ENCODE measurements around the gene EDA.

The EDA gene

GRCh38 chrX:70029863-70030262, 413.9 kb downstream of the EDA start:
- TF ChIP-seq CTCF (IDR thresholded peaks at IDR 0.05; ENCODE audit: insufficient read depth, low read depth, low read length, missing control alignments), result no peak
- DNase-seq (ENCODE audit: low read depth), result no peak
- no peak overlapping the region for H3K4me3 ChIP-seq (ENCODE audit: low read length)

- TF ChIP-seq CTCF (IDR thresholded peaks at IDR 0.05; ENCODE audit: insufficient read depth, low read depth, low read length, missing control alignments), result peak; percentile 79
- peak; percentile 61 for DNase-seq (ENCODE audit: low read depth)
- H3K4me3 ChIP-seq (ENCODE audit: low read length), result no peak overlapping the region
These were observed 414.4 kb downstream of the EDA start for GRCh38 chrX:70030301-70030767.

- no peak for TF ChIP-seq CTCF (IDR thresholded peaks at IDR 0.05; ENCODE audit: insufficient read depth, low read depth, low read length, missing control alignments)
- H3K4me3 ChIP-seq (ENCODE audit: low read length), result no peak overlapping the region
- no peak for DNase-seq (ENCODE audit: low read depth)
These were observed 416.9 kb downstream of the EDA start for GRCh38 chrX:70032792-70033191.

- no peak overlapping the region for H3K4me3 ChIP-seq (ENCODE audit: low read length)
- TF ChIP-seq CTCF (IDR thresholded peaks at IDR 0.05; ENCODE audit: insufficient read depth, low read depth, low read length, missing control alignments), result peak; percentile 62
- peak; percentile 46 for DNase-seq (ENCODE audit: low read depth)
These were observed 417.6 kb downstream of the EDA start for GRCh38 chrX:70033348-70034051.

- no peak overlapping the region for H3K4me3 ChIP-seq (ENCODE audit: low read length)
- TF ChIP-seq CTCF (IDR thresholded peaks at IDR 0.05; ENCODE audit: insufficient read depth, low read depth, low read length, missing control alignments), result no peak
- peak; percentile 70 for DNase-seq (ENCODE audit: low read depth)
These were observed 418.7 kb downstream of the EDA start for GRCh38 chrX:70034646-70035045.

- no peak for DNase-seq (ENCODE audit: low read depth)
- no peak for TF ChIP-seq CTCF (IDR thresholded peaks at IDR 0.05; ENCODE audit: insufficient read depth, low read depth, low read length, missing control alignments)
- H3K4me3 ChIP-seq (ENCODE audit: low read length), result no peak overlapping the region
These were observed 422.6 kb downstream of the EDA start for GRCh38 chrX:70038515-70038914.

GRCh38 chrX:70038951-70039350, 423.0 kb downstream of the EDA start:
- H3K4me3 ChIP-seq (ENCODE audit: low read length), result no peak overlapping the region
- TF ChIP-seq CTCF (IDR thresholded peaks at IDR 0.05; ENCODE audit: insufficient read depth, low read depth, low read length, missing control alignments), result no peak
- DNase-seq (ENCODE audit: low read depth), result no peak
